Activated CD8-positive, alpha-beta memory T cell treated with anti-CD3 and anti-CD28 coated beads, Interleukin-2, amount 50 U/mL, for 1 hour (primary cell): ENCODE data around the gene MYH10.

Experiments used
- DNase-seq: peaks from one replicate; pipeline ENCODE4 v3.0.0-alpha.2; 2020; ENCODE audit errors: extremely low read depth

Gene MYH10

DNA sequence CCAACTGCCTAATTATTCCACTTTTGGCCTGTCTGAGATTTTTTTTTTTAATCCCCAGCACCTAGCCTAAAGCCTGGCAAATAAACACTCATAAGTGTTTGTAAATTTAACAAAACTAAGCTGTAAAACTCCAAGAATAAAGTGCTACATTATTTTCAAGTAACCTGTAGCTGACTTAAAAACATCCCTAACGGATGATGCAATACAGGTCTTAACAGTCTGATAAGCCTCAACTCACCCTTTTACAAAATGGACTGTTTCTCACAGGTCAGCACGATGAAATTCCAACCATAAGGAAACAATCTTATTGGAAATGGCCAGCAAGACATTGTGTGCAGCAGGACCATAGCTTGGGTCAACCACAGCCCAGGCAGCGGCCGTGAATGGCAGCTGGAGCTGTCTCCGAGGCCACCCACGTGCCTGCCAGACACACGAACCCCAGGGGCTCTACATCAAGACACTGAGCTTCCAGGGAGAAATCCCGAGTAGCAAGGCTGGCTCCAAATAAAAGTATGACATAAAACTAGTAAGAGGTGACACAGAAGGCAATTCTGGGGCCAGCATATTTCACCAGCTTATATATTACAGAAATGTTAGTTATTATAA lies 135.9 kb downstream of the MYH10 start:
- no peak for DNase-seq

DNA sequence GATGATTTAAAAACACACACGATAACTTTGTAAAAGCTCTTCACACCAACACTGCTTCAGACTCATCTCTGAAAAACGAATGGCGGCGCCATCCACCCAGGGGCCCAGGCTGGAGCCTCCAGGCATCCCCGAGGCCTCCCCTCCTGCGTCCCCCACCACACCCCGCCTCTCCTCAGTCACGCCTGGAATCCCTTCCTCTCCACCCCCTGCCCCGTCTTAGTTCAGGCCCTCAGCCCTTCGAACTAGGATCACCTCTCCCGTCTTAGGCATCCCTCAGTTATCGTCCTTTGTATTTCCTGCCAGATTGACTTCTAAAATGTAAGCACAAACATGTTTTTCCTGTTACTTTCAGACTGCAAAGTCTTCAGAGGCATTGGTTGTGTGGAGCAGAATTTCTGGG lies 136.5 kb downstream of the MYH10 start:
- no peak for DNase-seq

DNA sequence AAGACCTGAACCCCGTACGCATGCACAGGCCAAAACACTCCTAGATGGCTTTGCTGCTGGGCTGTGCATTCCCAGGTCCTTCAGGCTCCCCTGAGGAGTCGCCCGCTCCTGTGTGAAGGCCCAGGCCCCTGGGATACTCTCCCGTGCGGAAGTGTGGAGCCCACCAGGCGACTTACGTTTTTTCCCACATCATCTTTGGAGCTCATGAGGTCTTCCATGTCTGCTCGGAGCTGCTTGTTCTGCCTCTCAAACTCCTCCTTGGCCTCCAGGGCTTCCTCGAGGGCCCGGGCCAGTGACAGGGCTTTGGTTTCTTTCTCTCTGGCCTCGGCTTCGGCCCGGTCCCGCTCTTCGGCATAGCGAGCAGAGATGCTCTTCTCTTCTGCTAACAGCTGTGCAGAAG lies 138.4 kb downstream of the MYH10 start:
- DNase-seq: no peak

DNA sequence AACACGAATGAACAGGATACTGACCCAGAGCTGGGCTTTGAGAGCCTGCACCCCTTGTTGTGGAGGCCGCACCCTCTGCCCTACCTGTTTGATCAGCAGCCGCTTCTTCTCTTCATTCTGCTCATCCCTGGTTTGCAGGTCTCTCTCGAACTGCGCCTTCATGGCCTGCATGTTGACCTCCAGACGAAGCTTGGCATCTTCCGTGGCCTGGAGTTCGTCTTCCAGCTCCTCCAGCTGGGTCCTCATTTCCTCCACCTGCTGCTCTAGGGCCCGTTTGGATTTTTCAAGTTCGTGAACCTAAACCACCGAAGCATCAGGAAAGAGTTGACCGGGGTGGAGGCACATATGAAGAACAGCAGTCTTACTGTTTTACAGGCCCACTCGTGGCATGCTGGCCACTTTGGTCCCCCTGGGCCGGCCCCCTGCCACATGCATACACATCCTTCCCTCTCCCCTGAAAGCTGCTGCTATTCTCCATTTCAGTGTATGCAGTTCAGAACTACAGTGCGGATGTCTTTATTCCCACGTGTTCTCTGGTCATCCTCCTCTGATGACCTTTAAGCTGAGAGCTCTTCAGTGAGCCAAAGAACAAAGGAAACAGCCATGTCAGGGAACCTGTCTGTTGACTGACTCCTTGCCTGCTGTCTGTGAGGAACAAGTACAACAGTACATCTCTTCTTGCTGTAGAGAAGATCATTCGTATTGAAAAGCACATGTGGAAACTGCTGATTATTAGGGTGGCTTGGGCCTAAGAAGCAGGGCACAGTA lies 140.1 kb downstream of the MYH10 start:
- DNase-seq: no peak

DNA sequence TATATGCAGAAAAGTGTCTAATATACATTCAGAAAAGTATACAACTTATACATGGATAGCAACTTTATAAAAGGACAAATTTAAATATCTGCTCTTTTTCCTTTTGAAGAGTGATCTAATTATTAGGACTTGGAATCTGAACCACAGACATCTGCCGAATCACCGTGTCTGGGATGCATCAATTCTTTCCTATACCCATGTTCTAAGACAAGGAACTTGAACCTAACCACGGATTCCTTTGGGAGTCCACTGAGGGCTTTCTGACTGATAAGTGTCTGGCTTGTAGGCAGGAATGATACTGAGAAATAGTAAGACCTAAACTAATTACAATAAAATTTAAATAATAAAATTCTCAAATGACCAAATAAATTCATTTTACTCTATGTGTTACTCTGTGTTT lies 140.7 kb downstream of the MYH10 start:
- no peak for DNase-seq

DNA sequence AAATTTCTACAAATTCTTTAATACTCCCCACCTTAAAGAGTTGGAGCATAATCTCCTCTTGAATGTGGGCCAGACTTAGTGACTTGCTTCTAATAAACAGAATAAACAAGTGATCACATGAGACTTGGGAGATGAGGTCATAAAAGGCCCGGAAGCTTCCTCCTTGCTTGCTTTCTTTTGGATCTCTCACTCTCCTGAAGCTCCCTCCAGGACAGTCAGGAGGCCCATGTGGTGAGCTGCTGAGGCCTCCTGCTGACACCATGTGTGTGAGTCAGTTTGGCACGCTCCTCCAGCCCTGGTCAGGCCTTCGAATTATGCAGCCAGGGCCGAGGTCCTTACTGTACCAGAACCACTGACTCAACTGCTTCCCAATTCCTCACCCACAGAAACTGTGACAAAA lies 141.6 kb downstream of the MYH10 start:
- DNase-seq: no peak

DNA sequence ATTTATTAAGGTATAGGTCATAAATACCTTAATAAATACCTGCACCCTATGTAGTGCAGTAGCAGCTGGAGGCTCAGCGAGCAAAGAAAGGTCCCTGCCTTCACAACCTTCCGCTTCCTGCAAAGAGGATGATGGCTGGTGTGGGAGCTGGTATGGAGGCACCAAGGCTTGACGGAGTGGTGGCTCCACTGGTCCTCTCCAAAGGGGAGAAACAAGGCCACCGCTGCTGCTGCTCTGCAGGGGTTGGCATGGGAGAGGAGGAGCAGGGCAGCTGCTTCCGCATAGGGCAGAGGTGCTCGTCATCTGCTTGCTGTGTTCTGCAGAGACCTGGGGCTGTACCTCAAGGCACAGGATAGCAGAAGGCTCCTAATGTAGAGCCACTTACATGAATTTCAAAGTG lies 142.0 kb downstream of the MYH10 start:
- DNase-seq: no peak

DNA sequence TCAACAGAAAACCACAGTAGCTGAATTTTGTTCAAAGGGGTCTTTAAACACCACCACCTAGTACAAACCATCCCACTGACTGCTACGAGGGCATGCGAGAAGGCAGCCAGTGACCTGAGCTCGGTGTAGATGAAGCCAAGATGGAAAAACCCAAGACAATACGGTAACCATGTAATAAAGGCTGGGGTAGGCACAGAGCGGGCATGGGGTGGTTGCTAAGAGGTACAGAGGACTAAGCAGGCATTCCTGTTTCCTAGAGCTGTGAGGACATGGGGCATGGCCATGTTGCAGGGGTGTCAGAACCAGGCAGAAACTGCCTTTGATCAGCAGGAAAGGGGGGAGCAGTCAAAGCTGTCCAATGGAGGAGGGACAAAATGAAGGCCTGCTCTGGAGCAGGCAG lies 142.8 kb downstream of the MYH10 start:
- no peak for DNase-seq

DNA sequence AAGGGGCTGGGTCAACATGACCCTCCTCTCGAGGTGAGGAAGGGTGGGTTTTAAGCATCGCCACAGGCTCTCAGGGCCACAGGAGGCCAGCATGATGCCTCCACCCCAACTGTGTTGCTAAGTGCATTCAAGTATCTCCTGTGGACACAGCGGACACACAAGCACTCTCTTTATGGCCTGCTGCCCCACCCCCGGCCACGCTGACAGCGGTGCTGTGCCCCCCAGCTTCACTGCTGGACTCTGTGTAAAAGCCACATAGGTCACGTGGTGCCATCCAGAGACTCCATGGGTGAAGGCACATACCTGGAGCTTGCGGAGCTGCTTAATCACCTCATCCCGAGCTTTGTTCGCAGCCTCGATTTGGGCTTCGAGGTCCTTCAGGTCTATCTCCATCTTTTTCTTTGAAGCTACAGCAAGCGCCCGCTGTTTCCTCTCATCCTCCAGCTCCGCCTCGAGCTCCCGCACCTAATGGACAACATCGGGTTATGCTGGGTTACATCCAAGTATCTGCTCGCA lies 143.3 kb downstream of the MYH10 start:
- no peak for DNase-seq

DNA sequence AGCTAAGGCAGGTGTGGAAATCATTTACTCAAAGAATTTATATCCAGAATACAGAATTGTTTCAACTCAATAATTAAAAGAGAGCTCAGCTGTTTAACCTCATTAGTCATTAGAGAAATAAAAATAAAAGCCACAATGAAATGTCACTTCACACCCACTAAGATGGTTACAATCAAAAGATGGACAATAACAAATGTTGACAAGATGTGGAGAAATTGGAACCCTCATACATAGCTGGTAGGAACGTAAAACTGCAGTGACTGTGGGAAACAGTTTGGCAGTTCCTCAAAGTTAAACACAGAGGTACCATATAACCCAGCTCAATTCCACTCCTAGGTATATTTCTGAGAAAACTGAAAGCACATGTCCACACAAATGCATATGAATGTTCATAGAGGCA lies 145.0 kb downstream of the MYH10 start:
- DNase-seq: no peak

DNA sequence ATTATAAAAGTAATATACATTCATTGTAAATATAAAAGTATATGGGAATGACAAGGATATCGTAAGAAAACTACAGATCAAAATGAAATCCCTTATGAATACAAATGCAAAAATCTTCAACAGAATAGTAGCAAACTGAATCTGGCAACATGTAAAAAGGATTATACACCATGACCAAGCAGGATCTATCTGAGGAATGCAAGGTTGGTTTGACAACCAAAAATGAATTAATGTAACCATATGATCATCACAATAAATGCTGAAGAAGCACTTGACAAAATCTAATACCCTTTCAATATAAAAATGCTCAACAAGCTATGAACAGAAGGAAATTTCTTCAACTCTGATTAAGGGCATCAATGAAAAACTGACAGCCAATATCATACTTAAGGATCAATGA lies 146.1 kb downstream of the MYH10 start:
- DNase-seq: no peak

DNA sequence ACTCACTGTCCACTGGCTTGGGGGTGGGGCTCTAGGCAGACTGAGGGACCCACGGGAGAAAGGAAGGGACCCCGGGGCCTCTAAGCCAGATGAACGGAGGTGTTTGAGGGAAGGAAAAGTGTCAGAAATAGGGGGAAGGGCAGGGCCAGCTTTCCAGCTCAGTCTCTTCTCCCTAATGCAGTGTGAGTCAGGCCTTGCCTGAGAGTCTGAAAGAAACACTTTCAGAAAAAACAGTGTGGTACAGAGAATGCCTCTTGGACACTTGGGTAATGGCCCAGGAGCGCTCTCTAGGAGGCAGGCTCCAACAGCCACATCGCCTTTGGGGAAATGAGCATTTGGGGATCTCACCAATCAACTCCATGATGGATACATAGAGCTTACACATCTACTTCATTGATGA lies 148.0 kb downstream of the MYH10 start:
- no peak for DNase-seq

DNA sequence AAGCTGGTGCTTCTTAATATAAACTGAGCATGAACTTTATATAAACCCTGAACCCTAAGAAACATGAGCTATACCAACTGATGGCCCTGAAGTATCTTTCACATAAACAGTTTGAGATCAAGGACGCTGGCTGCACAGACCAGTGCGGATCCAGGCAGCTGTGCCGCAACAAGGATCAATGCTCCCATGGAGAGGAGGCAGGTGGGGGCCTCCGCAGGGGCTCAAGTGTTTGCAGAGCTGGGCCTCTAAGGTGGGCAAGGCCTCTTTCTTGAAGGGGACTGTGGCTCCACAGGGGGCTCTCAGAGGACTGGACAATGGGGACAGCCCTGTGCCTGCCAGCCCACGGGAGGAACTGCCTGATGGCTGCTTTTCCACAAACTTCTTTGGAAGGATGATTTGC lies 148.8 kb downstream of the MYH10 start:
- DNase-seq: no peak

DNA sequence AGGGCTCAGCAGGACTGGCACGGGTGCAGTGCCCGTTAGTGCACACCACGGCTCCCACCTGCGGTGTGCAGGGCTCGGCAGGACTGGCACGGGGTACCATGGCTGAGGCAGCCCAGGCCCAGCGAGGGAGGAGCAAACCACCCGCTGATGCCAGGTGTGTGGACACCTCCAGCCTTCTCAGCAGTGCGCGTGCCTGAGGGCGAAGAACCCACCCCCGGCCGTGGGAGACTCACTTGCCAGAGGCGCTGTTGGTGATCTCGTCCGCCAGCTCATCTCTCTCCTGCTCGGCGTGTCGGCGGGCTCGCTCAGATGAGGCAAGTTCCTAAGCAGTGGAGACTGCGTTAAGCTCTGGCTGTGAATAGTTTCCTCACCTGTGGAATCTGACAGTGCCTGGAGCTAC lies 149.4 kb downstream of the MYH10 start:
- no peak for DNase-seq

DNA sequence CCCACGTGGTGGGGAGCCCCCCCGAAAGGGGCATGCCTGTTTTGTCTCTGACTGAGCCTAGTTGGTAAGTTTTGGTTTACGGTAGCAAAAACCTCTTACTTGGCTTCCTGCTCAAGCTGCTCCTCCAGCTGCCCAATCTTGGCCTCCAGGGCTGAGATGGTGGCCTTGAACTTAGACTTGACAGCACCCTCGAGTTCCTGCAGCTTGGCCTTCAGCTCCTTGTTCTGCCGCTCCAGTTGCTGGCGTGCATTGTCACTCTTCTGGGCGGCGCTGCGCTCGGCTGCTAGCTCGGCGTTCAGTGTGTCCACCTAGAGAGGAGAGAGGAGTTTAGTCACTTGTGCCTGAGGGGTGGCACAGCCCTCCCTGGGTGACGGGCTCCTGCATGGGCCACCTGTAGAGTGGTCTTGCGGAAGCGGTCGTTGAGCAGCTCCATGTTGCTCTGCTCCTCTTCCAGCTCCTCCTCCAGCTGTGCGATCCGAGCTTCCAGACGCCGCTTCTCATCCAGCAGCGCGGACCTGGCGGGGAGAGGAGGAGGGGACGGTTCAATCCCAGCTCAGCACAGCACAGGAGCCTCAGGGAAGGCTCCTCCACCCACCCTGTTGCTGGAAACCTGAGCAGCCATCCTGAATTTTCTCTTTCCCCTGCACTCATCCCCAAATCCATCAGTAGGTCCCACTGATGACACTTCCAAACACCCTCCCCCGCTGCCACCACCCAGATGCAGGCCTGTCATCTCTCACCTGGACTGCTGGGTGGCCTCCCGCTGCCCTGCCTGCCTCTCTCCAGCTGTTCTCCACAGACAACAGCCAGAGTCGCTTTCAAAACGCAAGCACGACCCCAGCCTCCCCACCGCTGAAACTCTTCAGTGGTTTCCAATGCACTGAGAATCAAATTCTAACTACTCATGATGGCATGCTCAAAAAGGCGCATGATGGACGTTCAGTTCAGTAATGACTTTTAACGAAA lies 150.2 kb downstream of the MYH10 start:
- DNase-seq: no peak

DNA sequence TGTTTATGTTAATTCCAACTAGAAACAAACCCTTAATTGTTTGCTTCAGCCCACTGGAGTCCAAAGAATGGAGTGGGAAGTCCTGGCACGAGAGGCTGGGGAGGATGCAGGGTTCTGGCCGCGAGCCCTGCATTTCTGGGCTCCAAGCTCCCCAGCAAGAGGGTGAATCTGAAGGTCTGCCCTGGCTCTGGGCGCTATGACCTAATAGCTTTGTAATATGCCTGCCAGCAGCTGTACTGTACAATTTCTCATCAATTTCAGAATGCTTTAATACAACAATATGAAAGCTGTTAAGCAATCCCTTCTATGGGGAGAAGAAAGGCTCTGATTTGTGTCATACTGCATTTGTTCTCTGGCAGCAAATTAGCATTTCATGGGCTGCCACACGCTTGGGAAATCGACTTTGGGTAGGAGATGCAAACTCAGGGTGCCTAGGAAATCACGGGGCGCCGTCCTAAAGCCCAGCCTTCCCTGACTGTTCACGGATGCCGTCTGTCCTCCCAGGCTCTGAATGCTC lies 151.0 kb downstream of the MYH10 start:
- DNase-seq: no peak

DNA sequence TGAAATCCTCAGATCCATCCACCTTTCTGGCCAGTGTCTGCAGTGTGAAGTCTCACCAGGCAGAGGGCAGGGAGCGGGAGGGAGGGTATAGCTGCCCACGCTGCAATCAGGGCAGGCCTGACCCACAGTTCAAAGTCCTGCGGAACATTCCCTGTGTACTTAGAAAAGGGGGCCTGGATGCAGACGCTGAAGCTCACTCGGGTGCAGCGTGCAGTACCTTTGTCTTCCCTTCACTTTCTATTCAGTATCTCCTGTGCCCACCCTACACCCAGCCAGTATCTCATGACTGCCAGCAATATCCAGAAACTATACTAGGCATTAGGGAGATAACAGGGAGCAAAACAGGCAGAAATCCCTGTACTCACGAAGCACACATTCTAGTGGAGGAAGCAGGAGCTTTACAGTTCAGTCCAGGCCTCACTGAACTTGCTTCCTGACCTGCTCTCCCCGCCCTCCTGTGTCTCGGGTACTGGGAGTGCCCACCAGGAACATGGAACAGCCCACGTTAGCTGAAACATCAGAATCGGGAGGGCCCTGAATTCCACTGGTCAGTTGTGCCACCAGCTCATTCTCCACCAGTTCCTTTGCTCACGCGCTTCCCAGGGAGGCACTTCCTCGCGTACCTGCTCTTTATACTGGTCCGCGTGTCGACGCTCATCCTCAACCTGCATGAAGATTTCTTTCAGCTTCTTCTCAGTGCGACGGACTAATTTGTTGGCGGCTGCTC lies 152.6 kb downstream of the MYH10 start:
- no peak for DNase-seq

DNA sequence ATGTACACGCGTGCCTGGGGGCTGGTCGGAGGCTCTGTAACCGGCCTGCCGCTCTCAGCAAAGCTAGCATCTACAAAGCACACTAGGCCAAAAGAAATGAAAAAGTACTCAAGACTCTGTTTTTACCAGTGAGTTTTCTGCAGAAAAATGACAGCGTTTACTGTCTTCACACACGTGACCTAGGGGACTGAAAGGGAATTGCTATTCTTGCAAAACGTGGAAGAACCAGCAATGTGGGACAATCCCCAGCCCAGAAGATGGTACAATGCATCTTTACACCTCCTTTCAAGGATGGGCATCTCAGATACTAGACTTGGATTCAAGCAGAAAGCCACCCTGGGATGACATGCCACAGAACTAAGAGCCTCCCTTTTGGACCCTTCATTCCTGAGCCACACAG lies 153.4 kb downstream of the MYH10 start:
- no peak for DNase-seq

DNA sequence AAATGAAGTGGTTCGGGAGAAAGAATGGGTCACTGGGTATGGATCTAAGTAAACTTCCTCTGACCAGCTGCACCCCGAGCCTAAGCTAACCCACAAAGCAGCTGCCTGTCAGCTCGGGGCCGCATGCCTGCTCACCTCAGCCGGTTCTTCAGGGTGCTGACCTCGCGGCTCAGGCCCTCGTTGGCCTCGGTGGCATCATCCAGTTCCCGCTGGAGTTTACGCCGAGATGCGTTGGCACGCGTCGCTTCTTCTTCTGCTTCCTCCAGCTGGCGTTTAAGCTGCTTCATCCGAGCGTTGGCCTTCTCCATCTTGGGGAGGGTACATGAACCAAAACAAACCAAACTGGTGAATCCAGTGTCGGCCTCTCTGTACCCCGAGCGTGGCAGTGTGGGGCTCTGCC lies 153.8 kb downstream of the MYH10 start:
- no peak for DNase-seq

DNA sequence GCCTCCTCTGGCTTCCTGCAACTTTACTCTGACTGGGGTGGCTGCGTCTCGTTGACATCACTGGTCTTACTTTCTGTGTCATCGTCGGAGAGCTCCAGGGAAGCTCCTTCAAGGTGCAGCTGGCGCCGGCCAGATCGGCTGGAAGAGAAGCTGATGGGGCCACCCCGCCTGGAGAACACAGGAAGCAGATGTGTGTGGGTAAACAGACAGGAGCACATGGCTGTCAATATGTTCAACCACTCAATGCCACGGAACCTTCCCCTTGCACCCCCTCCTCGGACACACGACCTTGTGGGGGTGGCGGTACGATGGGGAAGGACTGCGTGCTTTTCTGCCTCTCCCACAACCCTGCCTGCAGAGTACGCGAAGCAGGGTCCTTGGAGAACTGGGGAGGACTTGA lies 154.7 kb downstream of the MYH10 start:
- DNase-seq: no peak

DNA sequence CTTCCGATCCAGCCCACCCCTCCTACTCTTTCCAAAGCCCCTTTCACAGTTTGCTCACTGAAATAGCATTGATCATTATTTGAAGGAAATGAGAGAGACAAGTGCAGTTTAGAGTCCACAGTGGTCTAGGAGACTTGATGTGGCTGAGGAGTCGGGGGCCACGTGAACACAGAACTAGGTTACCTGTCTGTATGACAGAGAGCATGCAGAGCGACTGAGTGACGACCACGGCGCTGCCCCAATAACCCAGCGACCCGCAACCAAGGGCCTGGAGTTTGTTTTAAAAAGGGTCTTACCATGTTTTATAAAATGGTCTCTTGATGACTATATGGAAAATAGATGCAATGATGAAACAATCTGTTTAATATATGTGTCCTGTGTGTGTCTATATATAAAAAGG lies 155.3 kb downstream of the MYH10 start:
- no peak for DNase-seq

DNA sequence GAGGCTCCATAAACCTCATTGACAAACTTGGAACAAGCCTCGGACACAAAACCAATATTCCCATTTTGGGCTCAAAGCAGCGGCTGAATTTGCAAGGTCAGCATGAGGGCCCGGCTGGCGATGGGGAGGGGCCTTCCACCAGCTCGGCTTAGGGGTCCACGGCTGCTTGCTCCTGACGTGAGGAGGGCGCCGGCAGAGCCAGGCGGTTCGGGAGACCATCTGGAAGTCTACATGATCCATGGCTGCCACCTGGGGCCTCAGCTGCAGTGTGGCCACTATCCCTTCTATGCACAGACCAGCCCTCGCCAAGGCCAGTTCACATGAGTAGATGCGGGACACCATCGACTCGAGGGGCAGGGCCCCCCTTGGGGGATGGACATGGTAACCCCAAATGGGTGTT lies 155.7 kb downstream of the MYH10 start:
- DNase-seq: no peak
